Esophagus muscularis mucosa (tissue), 4 donors: ENCODE results near the gene REG4. TPM values are rescaled to one million over a fixed set of nuclear protein-coding genes. Genes with fewer than 3 reads are reported as not detected.

Experiments used
- DNase-seq: peaks from one replicate; pipeline ENCODE4 v3.0.0-alpha.2; 2017; ENCODE audit errors: extremely low spot score
- H3K27ac ChIP-seq, 4 donors: fragments of 200-600 bp; sonication (generic); replicated peaks in 1 of 4; 1 replicate in 3 of 4; 2 replicates in 1 of 4; pipeline ENCODE4 v1.5.1; 2016 to 2019; ENCODE audit warnings: mild to moderate bottlenecking in 1 of 4
- H3K27me3 ChIP-seq, 4 donors: fragments of 200-600 bp; sonication (generic); one replicate each; pipeline versions ENCODE4 v1.5.1 to v1.6.0; 2016 to 2019
- H3K36me3 ChIP-seq, 4 donors: fragments of 200-600 bp; sonication (generic); one replicate each; pipeline ENCODE4 v1.5.1; 2016 to 2019
- H3K4me1 ChIP-seq, 4 donors: fragments of 200-600 bp; sonication (generic); one replicate each; pipeline ENCODE4 v1.5.1; 2016 to 2019
- H3K4me3 ChIP-seq, 4 donors: fragments of 200-600 bp; sonication (generic); 1 replicate in 2 of 4; 2 replicates in 2 of 4; pipeline ENCODE4 v1.5.1; 2016 to 2019; ENCODE audit warnings: mild to moderate bottlenecking in 4 of 4, moderate library complexity in 1 of 4
- H3K9me3 ChIP-seq, 4 donors: fragments of 200-600 bp; sonication (generic); 1 replicate in 3 of 4; 2 replicates in 1 of 4; pipeline ENCODE4 v1.5.1; 2016 to 2019
- EP300 ChIP-seq: sonication (generic); formaldehyde crosslinking; IDR thresholded peaks from one replicate; pipeline ENCODE4 v1.6.1; 2017; ENCODE audit warnings: antibody characterized with exemption
- POLR2A ChIP-seq: fragments of 450-650 bp; IDR thresholded peaks from one replicate; pipeline ENCODE4 v1.6.1; 2017; ENCODE audit warnings: antibody characterized with exemption, moderate library complexity, mild to moderate bottlenecking, low read depth
- POLR2AphosphoS5 ChIP-seq, 2 donors: sonication (generic); formaldehyde crosslinking; IDR thresholded peaks; one replicate each; pipeline ENCODE4 v1.6.1; 2017; ENCODE audit warnings: antibody characterized with exemption in 2 of 2
- WGBS: methylation state at CpG from one replicate; pipeline ENCODE4 v1.1.5; 2018; 5-methylcytosine and 5-hydroxymethylcytosine counted together
- intact Hi-C: fragments of 100-400 bp; cut with DNase I; formaldehyde crosslinking; loops from one replicate; pipeline ENCODE4 v1.15.1; 2023
- total RNA-seq, 4 donors: library from RNA; depleted of rRNA; stranded (reverse); fragments of >200 nt; gene quantifications; one replicate each; pipeline versions ENCODE4 v1.1.0 to v1.2.1, GENCODE V29; 2016
- TF ChIP-seq, protein P1 (sequence below), 3 experiments: fragments of 200-600 bp in 2 of 3; fragments of 450-650 bp in 1 of 3; sonication (generic) in 2 of 3; IDR thresholded peaks; one replicate each; pipeline ENCODE4 v1.5.1; 2017 to 2019; ENCODE audit warnings: antibody characterized with exemption in 3 of 3, mild to moderate bottlenecking in 2 of 3, moderate library complexity in 1 of 3

The REG4 gene
- total RNA-seq, 4 donors from 2014 or later = not detected

DNA sequence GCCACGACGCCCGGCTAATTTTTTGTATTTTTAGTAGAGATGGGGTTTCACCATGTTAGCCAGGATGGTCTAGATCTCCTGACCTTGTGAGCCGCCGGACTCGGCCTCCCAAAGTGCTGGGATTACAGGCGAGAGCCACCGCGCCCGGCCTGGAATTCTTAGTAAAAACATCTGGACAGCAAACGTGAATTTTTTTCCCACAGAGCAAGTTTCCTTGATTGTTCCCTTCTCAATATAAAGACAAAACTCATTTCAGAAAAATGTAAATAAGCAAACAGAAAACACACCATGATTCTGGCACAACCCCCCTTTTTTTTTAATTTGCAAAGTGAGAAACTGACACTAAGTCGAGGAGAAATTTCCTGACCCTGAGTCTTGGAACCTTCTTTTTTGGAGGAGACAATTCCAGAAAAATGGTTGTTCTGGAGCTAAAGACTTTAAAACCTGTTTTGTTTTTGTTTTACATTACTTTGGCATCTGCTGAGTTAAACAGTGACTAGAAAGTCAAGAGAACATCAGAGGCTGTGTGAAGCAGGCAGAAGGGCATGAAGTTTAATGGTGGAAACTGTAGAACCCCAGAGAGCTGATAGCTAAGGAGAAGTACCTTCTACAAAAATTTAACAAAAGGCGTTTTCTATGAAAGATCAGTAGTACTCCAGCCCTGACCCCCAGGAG, 32.2 kb downstream of the REG4 start:
- H3K27ac ChIP-seq = no peak overlapping the region
- H3K4me3 ChIP-seq = no peak overlapping the region
- WGBS = 90% methylated on average over 13 of the region's 13 CpGs
- DNase-seq = peak; percentile 45
- H3K36me3 ChIP-seq = no peaks in the 10 kb centered on the region
- H3K4me1 ChIP-seq = peaks cover 0 to 23% (median 16%) of the 10 kb centered on the region in 4 donors
- intact Hi-C loops = no loop called here
- H3K27me3 ChIP-seq = no peaks in the 10 kb centered on the region
- H3K9me3 ChIP-seq = no peaks in the 10 kb centered on the region
- TF ChIP-seq, protein P1, sequence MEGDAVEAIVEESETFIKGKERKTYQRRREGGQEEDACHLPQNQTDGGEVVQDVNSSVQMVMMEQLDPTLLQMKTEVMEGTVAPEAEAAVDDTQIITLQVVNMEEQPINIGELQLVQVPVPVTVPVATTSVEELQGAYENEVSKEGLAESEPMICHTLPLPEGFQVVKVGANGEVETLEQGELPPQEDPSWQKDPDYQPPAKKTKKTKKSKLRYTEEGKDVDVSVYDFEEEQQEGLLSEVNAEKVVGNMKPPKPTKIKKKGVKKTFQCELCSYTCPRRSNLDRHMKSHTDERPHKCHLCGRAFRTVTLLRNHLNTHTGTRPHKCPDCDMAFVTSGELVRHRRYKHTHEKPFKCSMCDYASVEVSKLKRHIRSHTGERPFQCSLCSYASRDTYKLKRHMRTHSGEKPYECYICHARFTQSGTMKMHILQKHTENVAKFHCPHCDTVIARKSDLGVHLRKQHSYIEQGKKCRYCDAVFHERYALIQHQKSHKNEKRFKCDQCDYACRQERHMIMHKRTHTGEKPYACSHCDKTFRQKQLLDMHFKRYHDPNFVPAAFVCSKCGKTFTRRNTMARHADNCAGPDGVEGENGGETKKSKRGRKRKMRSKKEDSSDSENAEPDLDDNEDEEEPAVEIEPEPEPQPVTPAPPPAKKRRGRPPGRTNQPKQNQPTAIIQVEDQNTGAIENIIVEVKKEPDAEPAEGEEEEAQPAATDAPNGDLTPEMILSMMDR (IDR thresholded peaks at IDR 0.05) = no peak
- no peak for TF ChIP-seq POLR2A
- no peak for TF ChIP-seq POLR2AphosphoS5 (IDR thresholded peaks at IDR 0.05)

DNA sequence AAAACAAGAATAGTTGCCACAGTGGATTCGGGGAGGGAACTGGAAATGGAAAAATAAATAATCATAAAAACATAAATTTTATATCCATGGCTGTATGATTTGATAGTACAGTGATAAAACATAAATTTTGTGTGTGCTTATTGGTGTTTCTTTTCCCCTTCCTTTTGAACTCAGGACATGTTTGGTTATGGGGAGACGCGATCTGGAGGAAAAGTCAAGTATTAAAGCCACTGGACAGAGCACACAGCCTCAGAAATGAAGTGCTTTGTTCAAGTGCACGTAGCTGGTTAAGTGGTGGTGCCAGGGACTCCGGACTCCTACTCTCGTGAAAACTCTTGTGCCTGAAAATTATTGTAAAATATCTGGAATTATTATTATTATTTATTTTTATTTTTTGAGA, 32.9 kb downstream of the REG4 start:
- peaks cover 5 to 30% (median 17%) of the 10 kb centered on the region in 4 donors for H3K4me1 ChIP-seq
- TF ChIP-seq POLR2A (no peak), EP300 (no peak), POLR2AphosphoS5 (IDR thresholded peaks at IDR 0.05) (no peak)
- TF ChIP-seq, protein P1 (IDR thresholded peaks at IDR 0.05) = no peak
- H3K4me3 ChIP-seq = no peak overlapping the region
- H3K27me3 ChIP-seq = no peaks in the 10 kb centered on the region
- H3K9me3 ChIP-seq = no peaks in the 10 kb centered on the region
- intact Hi-C loops = no loop called here
- peak; percentile 10 for DNase-seq
- WGBS = 95% methylated on average over 6 of the region's 6 CpGs
- no peak overlapping the region for H3K27ac ChIP-seq
- H3K36me3 ChIP-seq = no peaks in the 10 kb centered on the region

DNA sequence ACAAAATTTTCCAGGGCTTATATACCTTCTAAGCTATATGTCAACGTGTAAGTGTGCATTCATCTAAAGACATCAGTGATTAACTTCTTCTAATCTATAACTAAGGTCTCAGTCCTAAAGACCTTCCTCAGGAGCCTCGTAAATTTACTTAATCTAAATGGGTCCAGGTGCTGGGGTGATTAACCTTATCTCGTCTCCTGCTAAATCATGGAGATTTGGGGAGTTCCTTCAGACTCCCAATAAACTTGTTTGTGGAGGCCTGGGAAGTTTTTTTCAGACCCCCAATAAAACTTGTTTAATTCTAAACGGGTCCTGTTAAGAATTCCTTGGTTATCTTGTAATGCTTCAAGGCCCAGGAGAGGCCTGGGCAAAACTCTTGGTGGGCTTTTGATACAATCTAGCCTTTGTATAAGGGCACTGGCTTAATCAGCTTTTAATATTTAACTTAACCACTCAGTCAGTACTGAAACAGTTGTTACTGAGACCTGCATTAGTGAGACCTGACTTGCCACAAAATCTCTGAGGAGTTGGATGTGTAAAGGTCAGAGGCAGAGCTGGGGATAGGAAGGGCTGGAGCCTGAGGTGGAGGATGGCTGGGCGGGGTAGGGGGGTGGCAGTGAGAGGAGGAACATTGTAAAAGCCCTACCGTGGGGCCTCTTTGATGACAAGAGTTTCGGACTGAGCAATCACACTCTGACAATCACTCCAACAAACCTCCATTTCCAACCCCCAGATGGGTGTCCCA, 36.3 kb downstream of the REG4 start:
- Histone ChIP-seq H3K36me3 (no peaks in the 10 kb centered on the region), H3K27ac (no peak overlapping the region), H3K4me1 (peaks cover 3 to 20% (median 16%) of the 10 kb centered on the region in 4 donors), H3K9me3 (no peaks in the 10 kb centered on the region), H3K4me3 (no peak overlapping the region), H3K27me3 (no peaks in the 10 kb centered on the region)
- intact Hi-C loops = no loop called here
- peak; percentile 82 for DNase-seq
- WGBS = 89% methylated on average over 7 of the region's 7 CpGs
- TF ChIP-seq POLR2AphosphoS5 (IDR thresholded peaks at IDR 0.05) = no peak
- no peak for TF ChIP-seq EP300
- TF ChIP-seq, protein P1 (IDR thresholded peaks at IDR 0.05) = no peak
- no peak for TF ChIP-seq POLR2A

DNA sequence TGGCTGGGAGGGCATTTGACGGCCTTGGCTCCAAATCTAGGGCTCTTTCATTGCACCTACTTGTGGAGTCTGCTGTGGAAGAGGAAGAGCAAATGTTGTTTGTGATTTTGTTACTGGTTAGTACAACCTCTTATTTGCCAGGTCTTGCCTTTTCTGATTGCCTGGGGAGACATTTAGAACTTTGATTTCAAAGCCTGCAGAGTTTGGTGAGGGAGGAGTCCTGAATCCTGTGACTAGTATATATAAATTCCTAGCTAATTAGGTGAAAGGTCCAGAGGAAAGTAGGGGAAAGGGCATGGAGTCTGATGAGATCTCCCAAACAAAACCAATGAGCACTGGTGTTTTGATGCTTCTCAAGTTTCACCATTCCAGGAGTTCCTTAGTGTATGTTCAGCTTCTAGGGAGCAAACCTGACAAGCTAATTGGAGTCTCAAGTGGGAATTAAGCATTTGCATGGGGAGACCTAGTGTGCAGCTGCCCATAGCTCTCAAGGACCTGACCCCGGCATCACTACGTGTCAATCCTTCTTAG, 37.5 kb downstream of the REG4 start:
- peaks cover 0 to 24% (median 15%) of the 10 kb centered on the region in 4 donors for H3K4me1 ChIP-seq
- WGBS = 97% methylated on average over 3 of the region's 3 CpGs
- intact Hi-C loops = no loop called here
- H3K9me3 ChIP-seq = no peaks in the 10 kb centered on the region
- H3K36me3 ChIP-seq = no peaks in the 10 kb centered on the region
- DNase-seq = peak; percentile 50
- H3K27me3 ChIP-seq = no peaks in the 10 kb centered on the region
- TF ChIP-seq, protein P1 (IDR thresholded peaks at IDR 0.05) = no peak
- TF ChIP-seq EP300 (no peak), POLR2A (no peak), POLR2AphosphoS5 (IDR thresholded peaks at IDR 0.05) (no peak)
- no peak overlapping the region for H3K27ac ChIP-seq
- H3K4me3 ChIP-seq = no peak overlapping the region
